Breast epithelium (tissue), 3 donors: ENCODE measurements around the gene CPSF4.

Experiments
- CTCF ChIP-seq, 3 donors: fragments of 450-650 bp; IDR thresholded peaks; one replicate each; pipeline ENCODE4 v1.5.1; 2016 to 2017; ENCODE audit warnings: antibody characterized with exemption in 3 of 3, mild to moderate bottlenecking in 3 of 3, moderate library complexity in 3 of 3
- POLR2A ChIP-seq: fragments of 450-650 bp; IDR thresholded peaks from one replicate; pipeline ENCODE4 v1.6.1; 2016; ENCODE audit warnings: antibody characterized with exemption, mild to moderate bottlenecking, moderate library complexity
- POLR2AphosphoS5 ChIP-seq, 3 donors: sonication (generic); formaldehyde crosslinking; IDR thresholded peaks; one replicate each; pipeline ENCODE4 v1.6.1; 2017; ENCODE audit warnings: antibody characterized with exemption in 3 of 3

- TF ChIP-seq CTCF (IDR thresholded peaks at IDR 0.05) (no peak), POLR2A (no peak), POLR2AphosphoS5 (IDR thresholded peaks at IDR 0.05) (no peak)
Measured at GRCh38 chr7:99392046-99392445, 46.7 kb upstream of the CPSF4 start.
